ENCODE data around the gene TBC1D7. TPM values are rescaled to one million over a fixed set of nuclear protein-coding genes. Genes with fewer than 3 reads are reported as not detected.

TBC1D7 gene
- total RNA-seq, 1 experiment from 2014 or later: 1,012 TPM

DNA sequence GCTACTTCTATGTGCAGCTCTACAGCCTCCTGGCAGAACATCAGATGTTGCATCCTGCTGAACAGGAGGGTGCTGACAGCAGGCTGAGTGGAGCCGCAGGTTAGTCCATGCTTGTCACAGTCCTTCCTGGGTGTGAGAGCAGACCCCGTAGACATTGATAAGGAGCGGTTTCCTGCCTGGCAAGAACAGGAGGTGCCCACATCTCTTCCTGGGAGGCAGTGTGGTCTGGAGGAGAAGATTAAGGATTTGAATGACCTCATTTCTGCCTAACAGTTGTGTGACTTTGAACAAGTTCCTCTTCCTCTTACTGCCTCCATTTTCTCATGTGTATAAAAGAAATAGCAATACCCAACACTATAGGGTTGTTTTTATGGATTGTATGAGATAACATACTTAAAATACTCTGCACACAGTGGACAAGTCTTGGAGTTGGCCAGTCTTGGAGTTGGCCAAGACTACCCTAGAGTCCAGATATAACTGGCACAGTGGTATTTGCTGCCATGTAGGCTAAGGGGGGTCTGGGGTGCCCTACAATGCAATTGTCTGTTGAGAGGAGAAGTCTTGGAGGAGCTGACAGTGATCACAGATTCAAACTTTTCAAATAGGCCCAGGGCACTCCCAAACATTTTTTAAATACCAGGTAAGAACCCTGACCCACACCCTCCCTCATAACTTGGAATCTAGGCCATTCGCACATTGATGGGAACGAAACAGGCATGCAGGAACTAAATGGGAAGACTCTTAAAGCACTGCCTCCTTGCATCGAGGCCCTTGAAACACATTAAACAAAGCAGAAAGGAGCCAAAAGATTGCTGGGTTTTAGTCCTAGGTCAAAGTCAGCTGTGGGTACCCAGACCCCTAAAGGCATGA, 32.6 kb upstream of the TBC1D7 start:
- DNase-seq (ENCODE audit: low read depth, low spot score): no peak
- in situ Hi-C loops (cut with HindIII; ENCODE audit: low pct_unique_long_range_greater_than_20kb, low sequenced_read_pairs): no loop called here

DNA sequence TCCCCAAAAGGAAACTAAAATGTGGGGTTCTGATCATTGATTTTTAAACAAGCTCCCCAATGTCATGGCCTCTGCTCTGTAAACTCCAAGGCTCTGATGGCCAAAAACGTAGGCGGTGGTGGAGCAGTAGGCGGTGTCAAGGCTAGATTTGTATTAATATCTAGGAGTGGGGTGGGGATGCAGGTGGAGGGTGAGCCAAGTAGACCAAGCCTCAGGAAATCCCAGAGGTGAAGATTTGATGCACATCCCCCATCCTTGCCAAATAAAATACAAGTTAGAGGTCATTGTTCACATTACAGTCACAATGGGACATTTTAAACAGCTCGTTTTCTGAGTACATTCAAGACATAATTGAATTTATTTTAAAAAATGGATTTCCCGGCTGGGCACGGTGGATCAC, 30.9 kb upstream of the TBC1D7 start:
- DNase-seq (ENCODE audit: low read depth, low spot score): no peak
- in situ Hi-C loops (cut with HindIII; ENCODE audit: low pct_unique_long_range_greater_than_20kb, low sequenced_read_pairs): no loop called here

DNA sequence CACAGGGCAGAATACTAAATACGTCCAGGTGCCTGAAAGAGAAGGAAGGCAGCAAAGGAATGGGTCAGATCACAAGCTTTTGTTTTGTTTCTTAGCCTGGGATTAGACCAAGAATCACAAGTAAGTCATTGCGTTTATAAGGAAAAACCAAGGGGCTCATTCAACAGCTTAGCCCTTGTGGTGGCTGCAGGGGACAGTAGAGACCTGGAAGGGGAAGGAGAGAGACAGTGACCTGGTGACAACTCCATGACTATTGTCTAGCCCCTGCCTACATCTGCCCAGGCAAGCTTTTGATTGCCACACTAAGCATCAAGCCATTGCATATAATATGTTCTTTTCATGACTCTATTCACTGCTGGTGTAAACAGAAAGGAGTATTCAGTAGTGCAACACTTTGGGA, 30.2 kb upstream of the TBC1D7 start:
- in situ Hi-C loops (cut with HindIII; ENCODE audit: low pct_unique_long_range_greater_than_20kb, low sequenced_read_pairs): no loop called here
- DNase-seq (ENCODE audit: low read depth, low spot score): no peak

DNA sequence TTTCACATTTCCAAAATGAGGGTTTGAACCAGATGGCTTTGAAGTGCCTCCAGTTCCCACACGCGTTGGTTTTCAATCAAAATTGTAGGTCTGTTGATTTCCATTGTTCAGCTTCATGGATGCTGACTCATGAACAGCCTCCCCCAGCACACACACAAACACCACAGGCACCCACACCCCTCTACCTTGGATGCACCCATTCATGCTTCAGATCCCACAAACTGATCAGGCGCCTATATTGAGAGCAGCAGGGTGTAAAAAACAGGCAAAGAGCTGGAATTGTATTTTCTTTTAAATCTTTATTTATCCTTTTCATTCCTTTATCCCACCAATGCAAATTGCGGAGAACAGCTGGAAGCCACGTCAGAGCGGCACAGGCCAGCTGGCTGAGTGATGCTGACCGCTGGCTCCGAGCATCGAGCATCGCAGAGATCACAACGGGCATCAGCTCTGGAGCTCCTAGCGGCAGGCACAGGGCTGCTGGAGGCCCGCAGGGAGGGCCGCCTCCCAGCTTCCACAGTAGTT, 29.3 kb upstream of the TBC1D7 start:
- no peak for DNase-seq (ENCODE audit: low read depth, low spot score)
- in situ Hi-C loops (cut with HindIII; ENCODE audit: low pct_unique_long_range_greater_than_20kb, low sequenced_read_pairs): no loop called here

DNA sequence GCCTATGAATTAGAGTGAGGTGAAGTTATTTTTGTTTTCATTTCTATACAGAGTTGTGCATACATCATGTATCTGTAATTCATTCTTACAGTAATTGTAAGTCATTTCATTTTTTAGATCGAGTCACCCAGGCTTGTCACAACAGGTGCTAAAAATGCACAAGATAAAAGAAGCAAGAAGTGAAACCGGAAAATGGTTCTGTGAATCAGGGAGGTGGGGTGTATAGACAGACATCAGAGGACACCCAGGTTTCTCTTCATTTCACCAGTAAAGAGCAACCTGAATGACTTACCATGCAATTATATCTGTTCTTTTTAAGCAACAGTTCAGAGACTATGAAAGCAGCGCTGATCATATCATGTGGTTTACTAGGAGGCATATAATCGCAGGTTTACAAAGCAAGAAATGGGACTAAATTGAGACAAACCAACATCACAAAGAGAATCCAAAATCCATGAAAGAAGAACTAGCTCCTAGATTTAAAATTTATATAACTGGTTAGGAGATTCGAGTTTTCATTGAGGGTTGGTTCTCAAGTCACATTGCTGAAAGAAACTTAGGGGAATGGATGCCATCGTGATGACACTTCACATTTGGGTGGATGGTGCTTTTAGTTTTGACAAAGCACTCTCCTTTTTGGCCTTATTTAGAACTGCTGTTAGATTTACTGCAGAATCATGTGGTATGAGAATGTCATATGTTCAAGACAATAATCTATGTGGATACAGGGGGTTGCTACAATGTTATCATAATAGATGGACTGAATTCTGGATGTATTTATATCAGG, 27.9 kb upstream of the TBC1D7 start:
- in situ Hi-C loops (cut with HindIII; ENCODE audit: low pct_unique_long_range_greater_than_20kb, low sequenced_read_pairs): no loop called here
- no peak for DNase-seq (ENCODE audit: low read depth, low spot score)

DNA sequence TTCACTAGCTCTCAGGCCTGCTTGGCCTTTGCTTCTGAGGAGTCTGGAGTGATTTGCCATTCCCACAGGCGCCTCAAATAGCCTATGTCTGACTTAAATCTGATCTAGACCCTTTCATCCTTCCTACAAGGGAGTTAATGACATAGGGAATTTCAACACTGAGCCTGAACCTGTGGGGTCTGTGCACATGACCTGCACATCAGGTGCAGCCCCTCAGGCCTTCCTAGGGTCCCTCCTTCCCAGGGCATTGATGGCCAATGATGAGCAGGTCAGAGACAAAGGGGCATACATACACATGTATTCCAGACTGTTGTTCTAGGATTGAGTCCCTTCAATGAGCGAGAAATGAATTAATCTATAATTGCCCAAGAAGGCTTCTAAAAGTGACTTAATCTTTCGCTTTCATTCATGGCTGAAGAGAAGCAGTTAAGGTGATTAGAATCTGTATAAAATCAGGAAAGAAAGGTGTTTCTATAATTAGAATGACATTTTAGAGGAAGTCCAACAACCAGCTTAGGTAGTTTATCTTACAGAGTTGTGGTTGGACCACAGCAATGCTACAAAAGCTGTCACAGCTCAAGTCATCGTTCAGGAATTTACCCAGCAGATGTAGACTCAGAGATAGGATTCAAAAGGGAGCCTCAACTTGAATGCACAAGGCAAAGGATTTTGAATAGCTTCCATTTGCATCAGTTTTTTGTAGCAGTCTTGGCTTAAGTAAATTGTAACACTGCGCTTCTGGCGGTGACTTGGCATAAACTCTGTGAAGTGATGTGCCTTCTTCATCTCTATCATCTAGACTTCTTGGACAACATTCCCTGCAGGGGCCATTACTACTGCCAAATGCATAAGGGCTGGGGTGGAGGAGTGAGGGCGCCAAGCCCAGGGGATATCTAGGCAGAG, 27.0 kb upstream of the TBC1D7 start:
- in situ Hi-C loops (cut with HindIII; ENCODE audit: low pct_unique_long_range_greater_than_20kb, low sequenced_read_pairs): no loop called here
- no peak for DNase-seq (ENCODE audit: low read depth, low spot score)

DNA sequence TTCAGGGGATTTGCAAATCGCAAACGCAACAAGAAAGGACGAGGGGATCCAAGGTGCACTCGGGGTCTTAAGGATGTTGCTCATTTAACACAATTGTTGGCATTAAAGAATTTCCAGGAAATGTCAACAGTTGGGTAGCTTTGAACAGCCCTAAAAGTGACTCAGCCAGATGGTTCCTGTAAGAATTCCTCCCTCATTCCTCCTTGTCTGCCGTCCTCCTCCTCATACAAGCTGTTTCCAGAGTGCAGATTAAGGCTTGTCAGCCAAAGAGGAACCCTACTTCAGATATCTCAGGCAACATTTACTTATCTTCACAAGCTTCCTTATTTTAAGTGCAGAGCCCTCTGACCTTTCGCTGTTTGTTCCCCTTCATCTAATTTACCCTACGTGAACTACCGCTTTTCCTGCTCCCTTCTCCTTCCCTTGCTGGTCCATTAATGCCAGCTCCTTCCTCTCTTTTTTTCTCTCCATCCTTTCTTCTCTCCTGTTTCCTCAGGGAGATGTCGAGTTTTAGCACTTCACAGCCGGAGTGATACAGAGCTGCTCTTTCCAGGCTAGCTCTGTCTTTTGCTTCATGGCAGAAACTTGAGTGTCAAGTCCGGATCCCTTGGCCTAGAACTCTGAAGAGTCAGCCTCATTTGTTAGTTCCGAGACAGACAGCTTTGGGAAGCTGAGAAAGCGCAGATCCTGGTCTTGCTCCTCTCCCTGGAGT, 26.1 kb upstream of the TBC1D7 start:
- no peak for DNase-seq (ENCODE audit: low read depth, low spot score)
- in situ Hi-C loops (cut with HindIII; ENCODE audit: low pct_unique_long_range_greater_than_20kb, low sequenced_read_pairs): no loop called here

DNA sequence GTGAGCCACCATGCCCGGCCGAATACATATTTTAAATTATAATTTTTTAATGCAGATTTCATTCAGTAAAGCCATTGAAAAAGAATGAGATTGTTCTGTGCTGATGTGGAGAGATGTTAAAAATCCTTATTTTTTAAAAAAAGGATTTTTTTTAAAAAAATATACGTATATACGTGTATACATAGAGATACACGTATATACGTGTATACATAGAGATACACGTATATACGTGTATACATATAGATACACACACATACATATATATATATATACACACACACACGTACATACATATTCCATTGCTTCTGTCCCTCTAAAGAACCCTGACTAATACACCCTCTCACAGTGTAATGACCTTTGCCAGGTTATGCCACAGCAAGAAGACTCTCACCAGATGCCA, 23.8 kb upstream of the TBC1D7 start:
- in situ Hi-C loops (cut with HindIII; ENCODE audit: low pct_unique_long_range_greater_than_20kb, low sequenced_read_pairs): no loop called here
- no peak for DNase-seq (ENCODE audit: low read depth, low spot score)

DNA sequence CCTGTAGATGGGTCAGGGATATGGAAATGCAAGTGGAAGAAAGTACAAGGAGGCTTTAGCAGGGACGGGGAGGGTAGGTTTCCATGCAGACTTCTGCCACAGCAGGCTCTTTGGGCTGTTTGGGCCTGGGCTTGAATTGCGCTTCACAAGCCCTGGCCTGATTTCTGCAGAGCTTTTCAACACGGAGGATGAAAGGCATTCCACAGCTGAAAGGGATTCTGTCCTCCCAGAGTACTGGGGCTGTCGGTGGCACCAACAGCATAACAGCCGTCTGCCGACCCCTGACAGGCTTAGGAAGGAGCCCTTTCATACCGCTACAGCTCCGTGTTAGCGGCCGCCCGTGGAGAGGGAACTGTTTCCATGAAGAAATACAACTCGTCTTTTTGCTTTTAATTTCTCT, 22.9 kb upstream of the TBC1D7 start:
- no peak for DNase-seq (ENCODE audit: low read depth, low spot score)
- in situ Hi-C loops (cut with HindIII; ENCODE audit: low pct_unique_long_range_greater_than_20kb, low sequenced_read_pairs): no loop called here

DNA sequence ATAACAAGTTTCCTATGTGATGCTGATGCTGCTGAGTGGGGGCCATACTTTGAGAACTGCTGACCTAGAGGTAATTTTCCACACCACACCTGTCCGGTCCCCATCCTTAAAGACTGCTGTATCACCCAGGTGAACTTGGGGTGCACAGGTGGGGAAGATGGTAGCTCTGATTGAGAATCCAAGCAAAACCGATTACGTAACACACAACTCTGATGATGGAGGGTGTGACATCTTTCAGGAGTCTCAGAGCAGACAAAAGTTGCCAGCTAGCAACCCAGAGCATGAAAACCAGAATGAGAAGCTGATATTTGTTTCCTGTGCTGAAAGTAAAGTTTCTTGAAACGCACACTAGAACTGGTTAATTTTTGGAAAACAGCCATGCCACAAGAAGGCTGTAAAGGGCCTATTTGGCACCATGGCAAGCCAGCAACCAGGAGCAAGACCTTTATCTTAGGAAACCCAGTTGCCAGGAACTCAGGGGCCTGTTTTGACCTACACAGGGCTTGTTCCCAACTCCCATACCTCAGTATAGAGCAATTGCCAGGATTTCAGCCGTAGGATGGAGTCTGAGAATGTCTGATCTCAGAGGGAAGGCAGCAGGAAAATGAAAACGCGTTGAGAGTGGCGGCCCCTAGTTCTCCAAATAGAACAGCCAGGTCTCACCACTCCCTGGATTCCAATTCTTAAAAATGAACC, 21.6 kb upstream of the TBC1D7 start:
- in situ Hi-C loops (cut with HindIII; ENCODE audit: low pct_unique_long_range_greater_than_20kb, low sequenced_read_pairs): no loop called here
- DNase-seq (ENCODE audit: low read depth, low spot score): no peak

DNA sequence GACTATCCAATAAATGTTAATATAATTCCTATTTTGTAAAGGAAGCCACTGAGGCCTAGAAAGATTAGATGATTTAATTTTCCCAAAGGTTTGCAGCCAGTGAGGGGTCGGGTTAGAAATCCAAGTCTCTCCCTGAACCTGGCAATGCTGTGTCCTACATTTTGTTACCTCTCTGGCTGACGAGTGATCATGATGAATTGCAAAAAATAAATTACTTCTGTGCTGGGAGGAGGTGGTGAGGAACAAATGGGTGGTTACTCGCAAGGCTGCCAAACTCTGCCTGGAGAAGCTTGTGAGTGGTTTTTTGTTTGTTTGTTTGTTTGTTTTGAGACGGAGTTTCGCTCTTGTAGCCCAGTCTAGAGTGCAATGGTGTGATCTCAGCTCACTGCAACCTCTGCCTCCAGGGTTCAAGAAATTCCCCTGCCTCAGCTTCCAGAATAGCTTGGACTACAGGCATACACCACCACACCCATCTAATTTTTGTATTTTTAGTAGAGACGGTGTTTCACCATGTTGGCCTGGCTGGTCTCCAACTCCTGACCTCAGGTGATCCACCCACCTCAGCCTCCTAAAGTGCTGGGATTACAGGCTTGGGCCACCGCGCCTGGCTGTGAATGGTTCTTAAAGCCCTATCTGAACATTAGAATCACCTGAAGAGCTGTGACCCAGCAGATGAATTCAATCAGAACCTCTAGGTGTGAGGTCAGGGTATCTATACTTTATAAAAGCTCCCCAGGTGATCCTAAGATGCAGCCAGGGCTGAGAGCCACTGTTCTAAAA, 20.2 kb upstream of the TBC1D7 start:
- DNase-seq (ENCODE audit: low read depth, low spot score): no peak
- in situ Hi-C loops (cut with HindIII; ENCODE audit: low pct_unique_long_range_greater_than_20kb, low sequenced_read_pairs): no loop called here

DNA sequence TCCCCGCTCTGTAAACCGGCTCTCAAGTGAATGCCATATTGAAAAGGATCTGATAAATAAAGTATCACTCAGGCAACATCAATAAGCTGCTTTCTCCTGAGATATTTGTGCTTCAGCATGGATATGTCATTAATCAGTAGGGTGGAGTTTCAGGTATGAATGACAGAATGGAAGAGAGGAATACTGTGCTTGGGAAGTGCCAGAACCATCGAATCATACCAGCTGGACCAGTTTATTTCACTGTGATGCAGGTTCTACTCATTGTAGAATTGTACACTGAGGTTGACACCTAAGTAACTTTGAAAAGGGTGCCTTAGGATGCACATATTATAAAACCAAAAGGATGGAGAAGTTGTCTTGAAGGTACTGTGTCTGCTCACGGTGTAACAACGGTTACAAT, 17.9 kb upstream of the TBC1D7 start:
- no peak for DNase-seq (ENCODE audit: low read depth, low spot score)
- in situ Hi-C loops (cut with HindIII; ENCODE audit: low pct_unique_long_range_greater_than_20kb, low sequenced_read_pairs): no loop called here

DNA sequence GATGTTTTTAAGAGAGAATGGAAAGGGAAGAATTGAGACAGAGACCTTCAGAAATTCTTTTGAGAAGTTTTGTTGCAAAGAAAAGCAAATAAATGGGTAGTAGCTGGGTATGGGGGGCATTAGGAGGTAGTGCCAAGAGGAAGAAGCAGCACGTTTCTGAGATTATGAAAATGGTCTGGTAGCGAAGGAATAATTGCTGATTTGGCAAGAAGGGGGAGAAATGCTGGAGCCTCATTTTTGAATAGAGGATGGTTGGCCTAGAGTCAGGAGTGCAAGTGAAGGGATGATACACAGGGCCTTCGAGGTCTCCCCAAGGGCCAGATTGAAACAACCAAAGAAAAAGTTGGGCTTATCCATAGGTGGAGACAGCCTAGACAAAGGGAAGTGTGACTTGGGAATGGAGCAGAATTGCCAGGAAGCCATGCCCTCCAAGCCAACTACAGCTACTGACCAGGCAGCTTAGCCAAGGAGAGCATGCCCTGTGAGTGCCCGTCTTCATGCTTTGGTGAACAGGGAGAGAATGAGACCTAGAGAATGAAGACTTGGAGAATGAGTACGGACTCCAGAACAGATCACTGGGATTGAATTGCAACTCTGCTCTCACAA, 14.2 kb upstream of the TBC1D7 start:
- in situ Hi-C loops (cut with HindIII; ENCODE audit: low pct_unique_long_range_greater_than_20kb, low sequenced_read_pairs): no loop called here
- DNase-seq (ENCODE audit: low read depth, low spot score): no peak

DNA sequence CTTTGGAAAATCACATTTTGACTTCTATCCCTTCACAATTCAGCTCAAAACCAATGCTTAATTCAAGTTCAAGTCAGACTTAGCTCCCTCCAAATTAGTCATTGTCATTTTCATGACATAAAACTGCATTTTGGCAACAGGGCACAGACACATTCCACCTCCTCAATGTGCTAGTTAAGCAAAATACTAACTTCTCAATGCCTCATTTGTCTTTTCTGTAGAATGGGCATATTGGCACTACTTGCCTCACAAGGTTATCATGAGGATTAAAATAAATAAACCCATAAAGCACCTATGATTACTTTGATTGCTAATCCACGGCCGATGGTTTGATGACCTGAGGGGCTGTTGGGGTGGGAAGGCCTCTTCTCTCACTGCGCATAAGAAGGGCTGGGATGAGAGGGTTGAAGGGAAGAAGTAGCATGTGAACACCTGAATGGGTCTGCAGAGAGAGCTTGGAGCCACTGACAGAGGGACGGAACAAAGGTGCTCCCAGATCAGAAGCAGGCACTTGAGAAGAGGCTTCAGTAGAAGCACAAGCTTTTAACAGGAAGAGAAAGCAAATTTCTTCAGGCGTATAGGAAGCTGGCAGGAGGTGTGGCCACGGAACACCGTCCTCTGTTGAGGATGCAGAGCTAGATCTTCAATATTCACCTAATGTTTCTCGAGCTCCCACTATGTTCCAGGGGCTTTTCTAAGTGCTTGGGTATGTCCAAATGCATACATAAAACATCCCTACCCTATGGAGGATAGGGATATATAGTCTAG, 11.7 kb upstream of the TBC1D7 start:
- no peak for DNase-seq (ENCODE audit: low read depth, low spot score)
- in situ Hi-C loops (cut with HindIII; ENCODE audit: low pct_unique_long_range_greater_than_20kb, low sequenced_read_pairs): no loop called here

DNA sequence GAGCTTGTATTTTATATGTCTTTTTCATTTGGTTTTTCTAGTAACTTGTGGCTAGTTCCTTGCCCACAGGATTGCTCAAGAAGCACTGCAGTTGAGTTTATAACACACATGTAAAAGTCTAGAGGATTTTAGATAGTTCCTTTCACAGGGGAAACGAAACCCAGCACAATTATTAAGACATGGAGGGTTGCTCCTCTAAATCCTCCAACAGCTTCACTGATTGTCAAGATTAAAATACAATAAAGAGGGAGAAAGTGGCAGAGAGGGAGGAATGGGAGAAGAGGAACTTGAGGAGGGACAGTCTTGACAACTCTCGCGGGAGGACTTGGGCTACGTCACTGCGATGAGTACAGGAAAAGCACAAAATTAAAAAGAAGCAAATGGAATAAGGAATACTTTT, 9.7 kb upstream of the TBC1D7 start:
- DNase-seq (ENCODE audit: low read depth, low spot score): no peak
- in situ Hi-C loops (cut with HindIII; ENCODE audit: low pct_unique_long_range_greater_than_20kb, low sequenced_read_pairs): no loop called here
